HCT116 (cell line): ENCODE results near the gene TSPEAR.

Source experiments
- EGR1 ChIP-seq: IDR thresholded peaks from 2 replicates; pipeline ENCODE4 v1.6.1; 2012; ENCODE audit warnings: low read depth
- POLR2A ChIP-seq: IDR thresholded peaks from 2 replicates; pipeline ENCODE4 v1.7.0; 2011; ENCODE audit warnings: borderline replicate concordance; ENCODE audit not compliant: insufficient read depth, insufficient read length; ENCODE audit errors: extremely low read depth
- POLR2AphosphoS5 ChIP-seq: IDR thresholded peaks from 2 replicates; pipeline ENCODE4 v1.6.1; 2011; ENCODE audit warnings: mild to moderate bottlenecking, low read depth, low read length, moderate library complexity
- SP1 ChIP-seq: IDR thresholded peaks from 2 replicates; pipeline ENCODE4 v1.6.1; 2012; ENCODE audit warnings: low read depth
- TCF7L2 ChIP-seq: IDR thresholded peaks from 2 replicates; pipeline ENCODE4 v1.7.0; 2011; ENCODE audit warnings: borderline replicate concordance, inconsistent platforms; ENCODE audit not compliant: insufficient read depth, insufficient read length; ENCODE audit errors: extremely low read depth
- YY1 ChIP-seq: IDR thresholded peaks from 2 replicates; pipeline ENCODE4 v1.6.1; 2011; ENCODE audit warnings: low read length, low read depth, moderate library complexity, mild to moderate bottlenecking; ENCODE audit not compliant: insufficient replicate concordance; ENCODE audit errors: extremely low read depth
- TF ChIP-seq, protein P1 (sequence below), 3 experiments: fragments of 200-600 bp in 1 of 3; sonication (generic) in 1 of 3; IDR thresholded peaks in 2 of 3; conservative IDR thresholded peaks in 1 of 3; 2 replicates each; pipeline ENCODE4 v1.5.1; 2012 to 2017; ENCODE audit warnings: low read depth in 2 of 3, low read length in 2 of 3, antibody characterized with exemption in 1 of 3, borderline replicate concordance in 1 of 3, control low read depth in 1 of 3, mild to moderate bottlenecking in 1 of 3, mixed read lengths in 1 of 3, mixed run types in 1 of 3, moderate library complexity in 1 of 3; ENCODE audit not compliant: insufficient read depth in 1 of 3
- TF ChIP-seq, protein P2 (sequence below): IDR thresholded peaks from 2 replicates; pipeline ENCODE4 v1.6.1; 2012
- TF ChIP-seq, protein P3 (sequence below): IDR thresholded peaks from 2 replicates; pipeline ENCODE4 v1.6.1; 2011; ENCODE audit warnings: mild to moderate bottlenecking, low read length, moderate library complexity; ENCODE audit not compliant: insufficient replicate concordance; ENCODE audit errors: extremely low read depth

DNA sequence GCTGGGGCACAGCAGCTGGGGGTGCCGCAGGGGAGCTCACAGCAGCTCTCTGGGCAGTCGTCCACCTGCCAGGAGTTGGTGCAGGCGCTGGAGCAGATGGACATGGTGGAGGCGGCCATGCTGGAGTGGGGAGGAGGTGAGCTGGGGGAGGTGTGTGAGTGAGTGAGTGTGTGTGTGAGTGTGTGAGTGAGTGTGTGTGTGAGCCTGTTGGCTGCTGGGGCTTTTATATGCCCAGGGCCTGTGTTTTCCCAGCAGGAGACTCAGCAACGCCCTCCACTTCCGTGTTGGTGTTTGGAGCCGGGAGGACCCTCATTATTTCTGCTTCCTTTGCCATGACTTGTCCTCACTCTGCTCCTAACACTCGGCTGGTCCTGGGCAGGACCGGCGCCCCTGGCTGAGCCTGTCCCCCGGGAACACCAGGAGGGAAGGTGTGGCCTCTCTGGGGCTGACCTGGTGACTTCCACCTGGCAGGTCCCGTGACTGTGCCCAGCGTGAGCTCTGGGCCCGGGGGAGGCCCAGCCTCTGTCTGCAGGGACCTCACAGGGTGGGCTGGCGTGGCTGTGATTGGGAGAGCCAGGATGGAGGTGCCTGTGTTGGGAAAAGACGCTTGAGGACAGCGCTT lies 159.9 kb downstream of the TSPEAR start, which contains the start of gene KRTAP10-2:
- TF ChIP-seq, protein P1, sequence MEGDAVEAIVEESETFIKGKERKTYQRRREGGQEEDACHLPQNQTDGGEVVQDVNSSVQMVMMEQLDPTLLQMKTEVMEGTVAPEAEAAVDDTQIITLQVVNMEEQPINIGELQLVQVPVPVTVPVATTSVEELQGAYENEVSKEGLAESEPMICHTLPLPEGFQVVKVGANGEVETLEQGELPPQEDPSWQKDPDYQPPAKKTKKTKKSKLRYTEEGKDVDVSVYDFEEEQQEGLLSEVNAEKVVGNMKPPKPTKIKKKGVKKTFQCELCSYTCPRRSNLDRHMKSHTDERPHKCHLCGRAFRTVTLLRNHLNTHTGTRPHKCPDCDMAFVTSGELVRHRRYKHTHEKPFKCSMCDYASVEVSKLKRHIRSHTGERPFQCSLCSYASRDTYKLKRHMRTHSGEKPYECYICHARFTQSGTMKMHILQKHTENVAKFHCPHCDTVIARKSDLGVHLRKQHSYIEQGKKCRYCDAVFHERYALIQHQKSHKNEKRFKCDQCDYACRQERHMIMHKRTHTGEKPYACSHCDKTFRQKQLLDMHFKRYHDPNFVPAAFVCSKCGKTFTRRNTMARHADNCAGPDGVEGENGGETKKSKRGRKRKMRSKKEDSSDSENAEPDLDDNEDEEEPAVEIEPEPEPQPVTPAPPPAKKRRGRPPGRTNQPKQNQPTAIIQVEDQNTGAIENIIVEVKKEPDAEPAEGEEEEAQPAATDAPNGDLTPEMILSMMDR (IDR thresholded peaks at IDR 0.05 in 2 of 3, conservative IDR thresholded peaks at IDR 0.05 in 1 of 3; ENCODE audit: borderline replicate concordance in 1 of 3, insufficient read depth in 1 of 3, low read depth in 2 of 3, low read length in 2 of 3), result no peak
- no peak for TF ChIP-seq POLR2AphosphoS5
- no peak for TF ChIP-seq TCF7L2
- TF ChIP-seq SP1, result no peak
- TF ChIP-seq, protein P2, sequence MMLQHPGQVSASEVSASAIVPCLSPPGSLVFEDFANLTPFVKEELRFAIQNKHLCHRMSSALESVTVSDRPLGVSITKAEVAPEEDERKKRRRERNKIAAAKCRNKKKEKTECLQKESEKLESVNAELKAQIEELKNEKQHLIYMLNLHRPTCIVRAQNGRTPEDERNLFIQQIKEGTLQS, result no peak
- no peak for TF ChIP-seq POLR2A
- TF ChIP-seq YY1, result no peak
- TF ChIP-seq, protein P3, sequence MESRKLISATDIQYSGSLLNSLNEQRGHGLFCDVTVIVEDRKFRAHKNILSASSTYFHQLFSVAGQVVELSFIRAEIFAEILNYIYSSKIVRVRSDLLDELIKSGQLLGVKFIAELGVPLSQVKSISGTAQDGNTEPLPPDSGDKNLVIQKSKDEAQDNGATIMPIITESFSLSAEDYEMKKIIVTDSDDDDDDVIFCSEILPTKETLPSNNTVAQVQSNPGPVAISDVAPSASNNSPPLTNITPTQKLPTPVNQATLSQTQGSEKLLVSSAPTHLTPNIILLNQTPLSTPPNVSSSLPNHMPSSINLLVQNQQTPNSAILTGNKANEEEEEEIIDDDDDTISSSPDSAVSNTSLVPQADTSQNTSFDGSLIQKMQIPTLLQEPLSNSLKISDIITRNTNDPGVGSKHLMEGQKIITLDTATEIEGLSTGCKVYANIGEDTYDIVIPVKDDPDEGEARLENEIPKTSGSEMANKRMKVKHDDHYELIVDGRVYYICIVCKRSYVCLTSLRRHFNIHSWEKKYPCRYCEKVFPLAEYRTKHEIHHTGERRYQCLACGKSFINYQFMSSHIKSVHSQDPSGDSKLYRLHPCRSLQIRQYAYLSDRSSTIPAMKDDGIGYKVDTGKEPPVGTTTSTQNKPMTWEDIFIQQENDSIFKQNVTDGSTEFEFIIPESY, result no peak
- TF ChIP-seq EGR1, result no peak
